GM12875 (cell line): Measurements from ENCODE around the gene PTX3.

Experiments
- H3K4me3 ChIP-seq: one replicate; pipeline ENCODE4 v1.5.1; 2011; ENCODE audit warnings: low read depth, low read length, control low read depth
- TF ChIP-seq, protein P1 (sequence below): IDR thresholded peaks from 2 replicates; pipeline ENCODE4 v1.5.1; 2011; ENCODE audit warnings: low read depth, mild to moderate bottlenecking, control low read depth, inconsistent platforms, low read length, moderate library complexity, borderline replicate concordance; ENCODE audit not compliant: insufficient read depth

PTX3 gene

DNA sequence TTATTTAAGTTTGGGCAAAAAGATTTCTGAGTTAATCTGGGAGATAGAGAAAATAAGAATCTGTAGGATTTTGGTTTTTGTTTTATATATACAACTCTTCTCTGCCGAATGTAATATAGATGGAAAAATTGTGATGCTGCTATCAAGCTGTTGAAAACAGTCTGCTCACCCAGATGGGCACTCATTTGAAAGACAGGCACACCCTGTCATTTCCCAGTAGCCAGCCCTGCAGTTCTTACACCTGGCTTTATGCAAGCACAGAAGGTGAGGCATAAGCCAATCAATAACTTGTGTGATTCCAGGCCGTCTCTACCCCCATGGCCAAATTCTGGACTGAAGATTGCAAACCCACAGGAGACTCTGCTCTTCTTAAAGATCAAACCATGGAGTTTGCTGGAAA, 27.1 kb upstream of the PTX3 start:
- TF ChIP-seq, protein P1, sequence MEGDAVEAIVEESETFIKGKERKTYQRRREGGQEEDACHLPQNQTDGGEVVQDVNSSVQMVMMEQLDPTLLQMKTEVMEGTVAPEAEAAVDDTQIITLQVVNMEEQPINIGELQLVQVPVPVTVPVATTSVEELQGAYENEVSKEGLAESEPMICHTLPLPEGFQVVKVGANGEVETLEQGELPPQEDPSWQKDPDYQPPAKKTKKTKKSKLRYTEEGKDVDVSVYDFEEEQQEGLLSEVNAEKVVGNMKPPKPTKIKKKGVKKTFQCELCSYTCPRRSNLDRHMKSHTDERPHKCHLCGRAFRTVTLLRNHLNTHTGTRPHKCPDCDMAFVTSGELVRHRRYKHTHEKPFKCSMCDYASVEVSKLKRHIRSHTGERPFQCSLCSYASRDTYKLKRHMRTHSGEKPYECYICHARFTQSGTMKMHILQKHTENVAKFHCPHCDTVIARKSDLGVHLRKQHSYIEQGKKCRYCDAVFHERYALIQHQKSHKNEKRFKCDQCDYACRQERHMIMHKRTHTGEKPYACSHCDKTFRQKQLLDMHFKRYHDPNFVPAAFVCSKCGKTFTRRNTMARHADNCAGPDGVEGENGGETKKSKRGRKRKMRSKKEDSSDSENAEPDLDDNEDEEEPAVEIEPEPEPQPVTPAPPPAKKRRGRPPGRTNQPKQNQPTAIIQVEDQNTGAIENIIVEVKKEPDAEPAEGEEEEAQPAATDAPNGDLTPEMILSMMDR, result no peak
- no peak overlapping the region for H3K4me3 ChIP-seq

GRCh38 chr3:157410945-157411344, 25.7 kb upstream of the PTX3 start:
- H3K4me3 ChIP-seq, result no peak overlapping the region
- TF ChIP-seq, protein P1, result no peak

DNA sequence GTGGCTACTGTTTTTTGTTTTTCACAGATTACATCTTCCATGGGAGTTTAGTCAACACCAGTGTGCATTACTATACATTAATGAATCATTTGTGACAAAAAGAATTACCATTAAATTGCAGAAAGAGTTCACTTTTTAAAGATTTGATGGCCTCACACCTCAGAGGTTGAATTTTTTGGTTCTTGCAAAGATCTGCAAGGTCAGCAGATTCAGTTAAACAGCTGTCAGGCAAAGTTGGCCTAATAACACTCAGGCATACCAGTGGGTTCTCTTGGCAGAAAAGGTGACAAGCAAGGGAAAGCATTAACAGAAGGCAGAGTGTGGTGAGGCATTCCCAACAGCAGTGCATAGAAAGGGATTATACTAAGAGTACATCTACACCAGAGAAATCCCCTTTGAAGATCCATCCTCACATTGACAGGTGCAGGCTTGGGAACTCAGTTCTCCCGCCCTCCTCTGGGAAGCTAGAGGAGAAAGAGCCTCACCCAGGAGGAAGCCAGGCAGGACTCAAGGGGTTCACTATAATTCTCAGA, 24.3 kb upstream of the PTX3 start:
- TF ChIP-seq, protein P1, result no peak
- H3K4me3 ChIP-seq, result no peak overlapping the region

GRCh38 chr3:157414861-157415260, 21.8 kb upstream of the PTX3 start:
- H3K4me3 ChIP-seq, result no peak overlapping the region
- TF ChIP-seq, protein P1, result no peak

GRCh38 chr3:157416347-157417087, 20.1 kb upstream of the PTX3 start:
- H3K4me3 ChIP-seq, result no peak overlapping the region
- TF ChIP-seq, protein P1, result no peak

GRCh38 chr3:157417247-157417646, 19.4 kb upstream of the PTX3 start:
- TF ChIP-seq, protein P1, result no peak
- H3K4me3 ChIP-seq, result no peak overlapping the region

GRCh38 chr3:157418104-157418503, 18.5 kb upstream of the PTX3 start:
- TF ChIP-seq, protein P1, result no peak
- H3K4me3 ChIP-seq, result no peak overlapping the region
